Stimulated activated memory B cell treated with anti-CD40 and anti-IgM and Interleukin-4, amounts not matched to agents 10 μg/mL and 1 μg/mL and 100 μg/mL, for 72 hours (primary cell): ENCODE data around the gene MMP17.

Experiments
- ATAC-seq: fragments of 150-1000 bp; cut with Tn5 transposase; 2 replicates; pipeline ENCODE4 v1.10.0; 2021
- H3K27ac Mint-ChIP-seq: one replicate; pipeline ENCODE4 v1.8.0; 2022; ENCODE audit warnings: mild to moderate bottlenecking, mixed read lengths
- H3K27me3 Mint-ChIP-seq: one replicate; pipeline ENCODE4 v1.8.0; 2022; ENCODE audit warnings: mixed read lengths
- H3K36me3 Mint-ChIP-seq: one replicate; pipeline ENCODE4 v1.8.0; 2022; ENCODE audit warnings: mixed read lengths
- H3K4me1 Mint-ChIP-seq: one replicate; pipeline ENCODE4 v1.8.0; 2022; ENCODE audit warnings: mixed read lengths
- H3K4me3 Mint-ChIP-seq: one replicate; pipeline ENCODE4 v1.8.0; 2022; ENCODE audit warnings: mild to moderate bottlenecking, moderate library complexity, mixed read lengths
- H3K9me3 Mint-ChIP-seq: one replicate; pipeline ENCODE4 v1.8.0; 2022; ENCODE audit warnings: mixed read lengths

MMP17 gene

GRCh38 chr12:131847456-131847855, 19.3 kb downstream of the MMP17 start:
- Mint-ChIP-seq H3K27ac (no peak overlapping the region), H3K36me3 (no peaks in the 10 kb centered on the region), H3K4me1 (no peaks in the 10 kb centered on the region), H3K4me3 (no peak overlapping the region), H3K9me3 (no peaks in the 10 kb centered on the region), H3K27me3 (peaks cover under 1% of the 10 kb centered on the region)
- ATAC-seq: no peak

GRCh38 chr12:131848753-131849152, 20.6 kb downstream of the MMP17 start:
- Mint-ChIP-seq H3K27me3 (peaks cover 11% of the 10 kb centered on the region), H3K9me3 (no peaks in the 10 kb centered on the region), H3K36me3 (no peaks in the 10 kb centered on the region), H3K4me3 (no peak overlapping the region), H3K27ac (no peak overlapping the region), H3K4me1 (peaks cover 7% of the 10 kb centered on the region)
- ATAC-seq: no peak

GRCh38 chr12:131849700-131850553, 21.7 kb downstream of the MMP17 start:
- Mint-ChIP-seq H3K36me3 (no peaks in the 10 kb centered on the region), H3K27ac (no peak overlapping the region)
- ATAC-seq: no peak

GRCh38 chr12:131850856-131851559, 22.8 kb downstream of the MMP17 start:
- H3K36me3 Mint-ChIP-seq: no peaks in the 10 kb centered on the region
- no peak for ATAC-seq
- H3K27me3 Mint-ChIP-seq: peaks cover 25% of the 10 kb centered on the region
- no peak overlapping the region for H3K4me3 Mint-ChIP-seq
- H3K4me1 Mint-ChIP-seq: peaks cover 7% of the 10 kb centered on the region
- H3K9me3 Mint-ChIP-seq: no peaks in the 10 kb centered on the region
- H3K27ac Mint-ChIP-seq: no peak overlapping the region

More at GRCh38 chr12:131849700-131850553, 21.7 kb downstream of the MMP17 start:
- H3K27me3 Mint-ChIP-seq: peaks cover 14% of the 10 kb centered on the region
- H3K4me3 Mint-ChIP-seq: no peak overlapping the region
- peaks cover 7% of the 10 kb centered on the region for H3K4me1 Mint-ChIP-seq
- H3K9me3 Mint-ChIP-seq: no peaks in the 10 kb centered on the region

- Mint-ChIP-seq H3K4me1 (peaks cover 7% of the 10 kb centered on the region), H3K36me3 (no peaks in the 10 kb centered on the region), H3K27ac (no peak overlapping the region), H3K4me3 (no peak overlapping the region), H3K9me3 (no peaks in the 10 kb centered on the region), H3K27me3 (peaks cover 34% of the 10 kb centered on the region)
- ATAC-seq: no peak
Observed at GRCh38 chr12:131851741-131852550, 23.8 kb downstream of the MMP17 start.

- Mint-ChIP-seq H3K27ac (no peak overlapping the region), H3K9me3 (no peaks in the 10 kb centered on the region), H3K4me1 (peaks cover 7% of the 10 kb centered on the region), H3K27me3 (peaks cover 42% of the 10 kb centered on the region), H3K36me3 (no peaks in the 10 kb centered on the region), H3K4me3 (no peak overlapping the region)
- ATAC-seq: peak; percentile 59
Observed at GRCh38 chr12:131852551-131853299, 24.5 kb downstream of the MMP17 start.

- Mint-ChIP-seq H3K27ac (no peak overlapping the region), H3K4me1 (peaks cover 7% of the 10 kb centered on the region), H3K9me3 (no peaks in the 10 kb centered on the region), H3K36me3 (no peaks in the 10 kb centered on the region), H3K4me3 (no peak overlapping the region), H3K27me3 (peaks cover 52% of the 10 kb centered on the region)
- no peak for ATAC-seq
Observed at GRCh38 chr12:131853832-131854797, 25.9 kb downstream of the MMP17 start.

- H3K27ac Mint-ChIP-seq: no peak overlapping the region
- no peak overlapping the region for H3K4me3 Mint-ChIP-seq
- no peak for ATAC-seq
- no peaks in the 10 kb centered on the region for H3K9me3 Mint-ChIP-seq
- no peaks in the 10 kb centered on the region for H3K36me3 Mint-ChIP-seq
- H3K27me3 Mint-ChIP-seq: peaks cover 52% of the 10 kb centered on the region
- H3K4me1 Mint-ChIP-seq: peaks cover 8% of the 10 kb centered on the region
Observed at GRCh38 chr12:131854861-131855476, 26.8 kb downstream of the MMP17 start.

- H3K4me1 Mint-ChIP-seq: peaks cover 13% of the 10 kb centered on the region
- no peak overlapping the region for H3K4me3 Mint-ChIP-seq
- no peak overlapping the region for H3K27ac Mint-ChIP-seq
- ATAC-seq: no peak
- H3K36me3 Mint-ChIP-seq: no peaks in the 10 kb centered on the region
- H3K9me3 Mint-ChIP-seq: no peaks in the 10 kb centered on the region
- peaks cover 52% of the 10 kb centered on the region for H3K27me3 Mint-ChIP-seq
Observed at GRCh38 chr12:131855521-131856142, 27.4 kb downstream of the MMP17 start.

GRCh38 chr12:131856366-131857097, 28.3 kb downstream of the MMP17 start:
- Mint-ChIP-seq H3K4me1 (peaks cover 13% of the 10 kb centered on the region), H3K9me3 (no peaks in the 10 kb centered on the region), H3K4me3 (no peak overlapping the region), H3K27me3 (peaks cover 57% of the 10 kb centered on the region), H3K36me3 (no peaks in the 10 kb centered on the region), H3K27ac (no peak overlapping the region)
- no peak for ATAC-seq

- no peaks in the 10 kb centered on the region for H3K36me3 Mint-ChIP-seq
- no peaks in the 10 kb centered on the region for H3K9me3 Mint-ChIP-seq
- peaks cover 63% of the 10 kb centered on the region for H3K27me3 Mint-ChIP-seq
- H3K4me3 Mint-ChIP-seq: no peak overlapping the region
- no peak for ATAC-seq
- H3K4me1 Mint-ChIP-seq: peaks cover 8% of the 10 kb centered on the region
- H3K27ac Mint-ChIP-seq: no peak overlapping the region
Observed at GRCh38 chr12:131857908-131858850, 30.0 kb downstream of the MMP17 start.
